Measurements from ENCODE around the gene CD74.

GRCh38 chr5:150413176-150413901 lies 629 bp upstream of the CD74 start:
- TF ChIP-seq YY1 (IDR thresholded peaks at IDR 0.05) (no peak), RAD21 (IDR thresholded peaks at IDR 0.05) (no peak), MAX (IDR thresholded peaks at IDR 0.05) (no peak), ATF3 (IDR thresholded peaks at IDR 0.05) (no peak)
- TF ChIP-seq, protein P1, sequence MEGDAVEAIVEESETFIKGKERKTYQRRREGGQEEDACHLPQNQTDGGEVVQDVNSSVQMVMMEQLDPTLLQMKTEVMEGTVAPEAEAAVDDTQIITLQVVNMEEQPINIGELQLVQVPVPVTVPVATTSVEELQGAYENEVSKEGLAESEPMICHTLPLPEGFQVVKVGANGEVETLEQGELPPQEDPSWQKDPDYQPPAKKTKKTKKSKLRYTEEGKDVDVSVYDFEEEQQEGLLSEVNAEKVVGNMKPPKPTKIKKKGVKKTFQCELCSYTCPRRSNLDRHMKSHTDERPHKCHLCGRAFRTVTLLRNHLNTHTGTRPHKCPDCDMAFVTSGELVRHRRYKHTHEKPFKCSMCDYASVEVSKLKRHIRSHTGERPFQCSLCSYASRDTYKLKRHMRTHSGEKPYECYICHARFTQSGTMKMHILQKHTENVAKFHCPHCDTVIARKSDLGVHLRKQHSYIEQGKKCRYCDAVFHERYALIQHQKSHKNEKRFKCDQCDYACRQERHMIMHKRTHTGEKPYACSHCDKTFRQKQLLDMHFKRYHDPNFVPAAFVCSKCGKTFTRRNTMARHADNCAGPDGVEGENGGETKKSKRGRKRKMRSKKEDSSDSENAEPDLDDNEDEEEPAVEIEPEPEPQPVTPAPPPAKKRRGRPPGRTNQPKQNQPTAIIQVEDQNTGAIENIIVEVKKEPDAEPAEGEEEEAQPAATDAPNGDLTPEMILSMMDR (IDR thresholded peaks at IDR 0.05; ENCODE audit: low read depth, low read length, missing input control) = no peak
